Measurements from ENCODE around the gene CCDC178. TPM values are rescaled to one million over a fixed set of nuclear protein-coding genes. Genes with fewer than 3 reads are reported as not detected.

CCDC178 gene
- total RNA-seq, 2 experiments from 2014 or later: not detected

DNA sequence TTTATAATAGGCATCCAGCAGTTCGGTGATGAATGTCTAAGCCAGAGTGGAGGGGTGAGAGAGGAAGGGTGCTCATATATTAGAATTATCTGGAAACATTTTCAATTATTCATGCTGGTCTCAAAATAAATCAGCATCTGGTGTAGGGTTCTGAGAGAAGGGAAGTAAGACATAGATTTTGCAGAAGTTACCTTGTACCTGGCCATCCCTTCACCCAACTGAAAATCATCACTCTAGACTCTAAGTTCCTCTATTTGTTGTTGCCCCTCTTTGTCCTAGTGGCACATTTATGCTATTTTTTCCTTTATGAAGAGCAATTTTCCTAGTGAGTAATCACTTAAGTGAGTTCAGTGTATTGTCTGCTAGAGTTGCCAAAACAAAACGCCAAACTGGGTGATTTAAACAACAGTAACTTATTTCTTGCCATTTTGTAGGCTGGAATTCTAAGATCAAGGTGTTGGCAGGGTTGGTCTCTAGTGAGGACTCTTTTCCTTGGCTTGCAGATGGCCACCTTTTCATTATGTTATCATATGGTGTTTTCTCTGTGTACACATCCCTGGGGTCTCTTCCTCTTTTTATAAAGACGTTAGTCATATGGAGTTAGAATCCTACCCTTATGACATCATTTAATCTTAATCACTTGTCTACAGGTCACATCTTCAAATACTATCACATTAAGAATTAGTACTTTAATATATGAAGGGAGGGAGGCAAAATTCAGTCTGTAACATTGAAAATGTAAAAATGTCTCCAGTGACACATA lies 537.8 kb downstream of the CCDC178 start:
- no peak for ATAC-seq
- no peak for DNase-seq
- H3K36me3 Mint-ChIP-seq (ENCODE audit: low read depth): no peaks in the 10 kb centered on the region
- POLR2A ChIA-PET: no interaction called here
- no peak overlapping the region for H3K4me3 Mint-ChIP-seq
- intact Hi-C loops (cut with micrococcal nuclease): no loop called here
- H3K27me3 Mint-ChIP-seq: no peaks in the 10 kb centered on the region
- H3K27ac Mint-ChIP-seq: no peak overlapping the region
- TF ChIP-seq, protein P1, sequence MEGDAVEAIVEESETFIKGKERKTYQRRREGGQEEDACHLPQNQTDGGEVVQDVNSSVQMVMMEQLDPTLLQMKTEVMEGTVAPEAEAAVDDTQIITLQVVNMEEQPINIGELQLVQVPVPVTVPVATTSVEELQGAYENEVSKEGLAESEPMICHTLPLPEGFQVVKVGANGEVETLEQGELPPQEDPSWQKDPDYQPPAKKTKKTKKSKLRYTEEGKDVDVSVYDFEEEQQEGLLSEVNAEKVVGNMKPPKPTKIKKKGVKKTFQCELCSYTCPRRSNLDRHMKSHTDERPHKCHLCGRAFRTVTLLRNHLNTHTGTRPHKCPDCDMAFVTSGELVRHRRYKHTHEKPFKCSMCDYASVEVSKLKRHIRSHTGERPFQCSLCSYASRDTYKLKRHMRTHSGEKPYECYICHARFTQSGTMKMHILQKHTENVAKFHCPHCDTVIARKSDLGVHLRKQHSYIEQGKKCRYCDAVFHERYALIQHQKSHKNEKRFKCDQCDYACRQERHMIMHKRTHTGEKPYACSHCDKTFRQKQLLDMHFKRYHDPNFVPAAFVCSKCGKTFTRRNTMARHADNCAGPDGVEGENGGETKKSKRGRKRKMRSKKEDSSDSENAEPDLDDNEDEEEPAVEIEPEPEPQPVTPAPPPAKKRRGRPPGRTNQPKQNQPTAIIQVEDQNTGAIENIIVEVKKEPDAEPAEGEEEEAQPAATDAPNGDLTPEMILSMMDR (IDR thresholded peaks at IDR 0.05): no peak
- no peaks in the 10 kb centered on the region for H3K4me1 Mint-ChIP-seq (ENCODE audit: low read depth)
- CTCF ChIA-PET: no interaction called here
- H3K9me3 Mint-ChIP-seq: peaks cover 2% of the 10 kb centered on the region

DNA sequence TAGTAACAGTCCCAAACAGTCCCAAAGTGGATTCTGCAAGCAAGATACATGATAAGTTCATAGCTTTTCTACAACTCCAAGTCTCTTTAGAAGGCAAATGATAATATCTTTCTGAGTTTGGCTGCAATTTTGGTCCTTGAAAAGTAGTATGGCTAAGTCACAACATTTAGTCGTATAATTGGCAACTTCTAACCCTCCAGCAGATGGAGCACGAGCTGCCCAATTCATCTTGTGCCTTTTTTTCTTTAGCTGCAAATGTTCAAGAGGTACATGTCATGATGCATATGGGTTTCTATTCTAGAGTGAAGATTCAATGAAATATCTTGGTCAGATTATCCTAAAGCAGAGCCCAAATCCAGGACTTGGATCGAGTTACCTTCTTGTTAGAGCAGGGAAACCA lies 540.7 kb downstream of the CCDC178 start:
- DNase-seq (no peak), ATAC-seq (no peak)
- peaks cover 6% of the 10 kb centered on the region for H3K9me3 Mint-ChIP-seq
- no peak overlapping the region for H3K27ac Mint-ChIP-seq
- no peaks in the 10 kb centered on the region for H3K36me3 Mint-ChIP-seq (ENCODE audit: low read depth)
- POLR2A ChIA-PET: no interaction called here
- TF ChIP-seq, protein P1 (IDR thresholded peaks at IDR 0.05): no peak
- no peaks in the 10 kb centered on the region for H3K4me1 Mint-ChIP-seq (ENCODE audit: low read depth)
- H3K27me3 Mint-ChIP-seq: no peaks in the 10 kb centered on the region
- intact Hi-C loops (cut with micrococcal nuclease): no loop called here
- H3K4me3 Mint-ChIP-seq: no peak overlapping the region
- CTCF ChIA-PET: no interaction called here

DNA sequence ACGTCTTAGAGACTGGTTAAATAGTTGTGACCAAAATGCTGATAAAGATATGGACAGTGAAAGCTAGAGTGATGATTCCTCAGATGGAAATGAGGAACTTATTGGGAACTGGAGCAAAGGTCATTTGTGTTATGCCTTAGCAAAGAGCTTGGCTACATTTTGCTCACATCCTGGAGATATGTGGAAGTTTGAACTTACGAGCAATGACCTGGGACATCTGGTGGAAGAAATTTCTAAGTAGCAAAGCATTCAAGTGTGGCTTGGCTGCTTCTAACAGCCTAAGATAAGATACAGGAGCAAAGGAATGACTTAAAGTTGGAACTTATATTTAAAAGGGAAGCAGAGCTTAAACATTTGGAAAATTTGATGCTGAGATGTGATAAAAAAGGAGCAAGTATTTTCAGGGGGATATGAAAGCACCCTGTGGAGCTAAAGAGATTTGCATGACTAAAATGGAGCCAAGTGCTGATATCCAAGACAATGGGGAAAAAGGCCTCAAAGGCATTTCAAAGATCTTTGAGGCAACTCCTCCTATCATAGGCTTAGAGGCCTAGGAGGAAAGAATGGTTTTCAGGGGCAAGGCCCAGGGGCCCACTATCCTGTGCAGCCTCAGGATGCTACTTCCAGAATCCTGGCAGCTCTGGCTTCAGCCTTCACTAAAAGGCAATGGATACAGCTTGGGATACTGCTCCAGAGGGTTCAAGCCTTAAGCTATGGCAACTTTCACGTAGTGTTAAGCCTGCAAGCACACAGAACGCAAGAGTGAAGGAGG lies 543.6 kb downstream of the CCDC178 start:
- H3K27ac Mint-ChIP-seq: no peak overlapping the region
- ChIA-PET CTCF (no interaction called here), POLR2A (no interaction called here)
- H3K36me3 Mint-ChIP-seq (ENCODE audit: low read depth): no peaks in the 10 kb centered on the region
- no peaks in the 10 kb centered on the region for H3K4me1 Mint-ChIP-seq (ENCODE audit: low read depth)
- DNase-seq (no peak), ATAC-seq (no peak)
- peaks cover 5% of the 10 kb centered on the region for H3K9me3 Mint-ChIP-seq
- no peaks in the 10 kb centered on the region for H3K27me3 Mint-ChIP-seq
- intact Hi-C loops (cut with micrococcal nuclease): no loop called here
- TF ChIP-seq, protein P1 (IDR thresholded peaks at IDR 0.05): no peak
- no peak overlapping the region for H3K4me3 Mint-ChIP-seq

DNA sequence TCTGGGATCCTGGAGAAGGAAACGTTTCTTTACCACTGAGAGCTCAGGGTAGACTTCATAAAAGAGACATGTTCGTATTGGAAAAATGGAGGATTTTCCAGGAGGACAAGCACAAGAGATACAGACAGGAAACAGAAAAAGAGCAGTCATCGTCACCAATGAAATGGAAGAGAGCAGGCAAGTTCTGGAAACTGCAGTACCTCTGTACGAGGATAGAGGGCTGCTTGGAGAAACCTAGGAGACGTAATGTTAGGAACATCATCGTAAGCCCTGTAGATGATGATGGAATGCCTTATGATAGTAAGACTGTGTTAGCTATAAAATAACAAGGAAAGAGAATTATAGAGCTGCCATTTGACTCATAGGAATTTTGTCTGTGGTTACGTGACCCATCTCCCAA lies 546.6 kb downstream of the CCDC178 start:
- ATAC-seq: no peak
- TF ChIP-seq, protein P1 (IDR thresholded peaks at IDR 0.05): no peak
- DNase-seq: no peak
- ChIA-PET POLR2A (no interaction called here), CTCF (no interaction called here)
- Mint-ChIP-seq H3K4me1 (ENCODE audit: low read depth) (no peaks in the 10 kb centered on the region), H3K27ac (no peak overlapping the region), H3K27me3 (no peaks in the 10 kb centered on the region), H3K4me3 (no peak overlapping the region), H3K9me3 (peaks cover 7% of the 10 kb centered on the region), H3K36me3 (ENCODE audit: low read depth) (no peaks in the 10 kb centered on the region)
- intact Hi-C loops (cut with micrococcal nuclease): no loop called here

DNA sequence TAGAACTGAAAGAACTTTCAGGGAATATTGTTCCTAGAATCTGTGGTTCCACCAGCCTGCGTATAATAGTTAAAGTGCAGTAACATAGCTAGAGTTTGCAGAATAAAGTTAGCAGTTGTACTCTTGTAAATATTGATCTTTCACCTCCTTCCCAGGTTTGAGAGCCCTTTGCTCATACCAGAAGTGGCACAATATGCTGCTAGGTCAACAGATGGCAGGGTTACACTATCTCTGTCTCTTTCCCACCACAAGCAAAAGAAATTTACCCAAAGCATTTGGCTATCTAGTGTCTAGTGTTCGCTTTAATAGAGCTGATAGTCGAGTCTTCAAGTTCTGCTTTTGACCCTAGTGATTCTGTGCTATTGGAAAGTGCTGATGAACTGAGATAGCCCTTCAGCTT lies 548.7 kb downstream of the CCDC178 start:
- ChIA-PET CTCF (no interaction called here), POLR2A (no interaction called here)
- Mint-ChIP-seq H3K27ac (no peak overlapping the region), H3K9me3 (peaks cover 5% of the 10 kb centered on the region), H3K36me3 (ENCODE audit: low read depth) (no peaks in the 10 kb centered on the region), H3K4me3 (no peak overlapping the region), H3K4me1 (ENCODE audit: low read depth) (no peaks in the 10 kb centered on the region), H3K27me3 (no peaks in the 10 kb centered on the region)
- no peak for DNase-seq
- intact Hi-C loops (cut with micrococcal nuclease): no loop called here
- ATAC-seq: no peak
- TF ChIP-seq, protein P1 (IDR thresholded peaks at IDR 0.05): no peak

All from activated CD8-positive, alpha-beta T cell treated with anti-CD3 and anti-CD28 coated beads for 36 hours (primary cell).